HG03460 (cell line): ENCODE results near the gene HAPLN3.

ENCODE experiments used
- ATAC-seq: cut with Tn5 transposase; IDR thresholded peaks from one replicate; pipeline ENCODE4 v1.9.1; 2021; ENCODE audit not compliant: unreplicated experiment

The HAPLN3 gene

GRCh38 chr15:88864861-88865497 lies 30.4 kb downstream of the HAPLN3 start:
- no peak for ATAC-seq

GRCh38 chr15:88863412-88863811 lies 31.9 kb downstream of the HAPLN3 start:
- ATAC-seq: no peak

GRCh38 chr15:88860212-88860611 lies 35.1 kb downstream of the HAPLN3 start:
- ATAC-seq: no peak

- ATAC-seq: no peak
Observed at GRCh38 chr15:88859550-88859949, 35.8 kb downstream of the HAPLN3 start.

- no peak for ATAC-seq
Observed at GRCh38 chr15:88858934-88859333, 36.4 kb downstream of the HAPLN3 start.

GRCh38 chr15:88852476-88852875 lies 42.9 kb downstream of the HAPLN3 start:
- ATAC-seq: no peak

GRCh38 chr15:88849376-88850072 lies 45.8 kb downstream of the HAPLN3 start:
- no peak for ATAC-seq

- no peak for ATAC-seq
Observed at GRCh38 chr15:88848203-88848602, 47.1 kb downstream of the HAPLN3 start.

- no peak for ATAC-seq
Observed at GRCh38 chr15:88847144-88847543, 48.2 kb downstream of the HAPLN3 start.

- ATAC-seq: no peak
Observed at GRCh38 chr15:88845616-88846015, 49.7 kb downstream of the HAPLN3 start.

GRCh38 chr15:88844749-88845386 lies 50.5 kb downstream of the HAPLN3 start:
- ATAC-seq: no peak

- no peak for ATAC-seq
Observed at GRCh38 chr15:88843334-88843733, 52.0 kb downstream of the HAPLN3 start.

GRCh38 chr15:88842156-88842555 lies 53.2 kb downstream of the HAPLN3 start:
- ATAC-seq: no peak

GRCh38 chr15:88841236-88841635 lies 54.1 kb downstream of the HAPLN3 start:
- ATAC-seq: no peak

GRCh38 chr15:88839961-88840360 lies 55.4 kb downstream of the HAPLN3 start:
- no peak for ATAC-seq

GRCh38 chr15:88839146-88839545 lies 56.2 kb downstream of the HAPLN3 start:
- ATAC-seq: no peak

- ATAC-seq: no peak
Observed at GRCh38 chr15:88838667-88839066, 56.7 kb downstream of the HAPLN3 start.

- ATAC-seq: no peak
Observed at GRCh38 chr15:88835646-88836045, 59.7 kb downstream of the HAPLN3 start.

GRCh38 chr15:88835119-88835518 lies 60.2 kb downstream of the HAPLN3 start:
- no peak for ATAC-seq

- no peak for ATAC-seq
Observed at GRCh38 chr15:88834211-88834812, 61.0 kb downstream of the HAPLN3 start.

GRCh38 chr15:88833731-88834100 lies 61.6 kb downstream of the HAPLN3 start:
- ATAC-seq: no peak
